ENCODE results near the gene PDYN.
A peak's percentile ranks its signal among the peaks of the same experiment; 100 is the strongest.

Gene PDYN

GRCh38 chr20:1965520-1966351 is 28.1 kb downstream of the PDYN start:
- TF ChIP-seq CTCF (conservative IDR thresholded peaks at IDR 0.05; ENCODE audit: control insufficient read depth, insufficient read depth, low read depth, low read length): peak; percentile 76
- DNase-seq (ENCODE audit: low read depth): peak; percentile 63
- H3K4me3 ChIP-seq (ENCODE audit: control insufficient read depth, low read depth, low read length): peak overlapping the region; percentile 20

GRCh38 chr20:1964659-1965405 is 29.0 kb downstream of the PDYN start:
- DNase-seq (ENCODE audit: low read depth): no peak
- H3K4me3 ChIP-seq (ENCODE audit: control insufficient read depth, low read depth, low read length): peak overlapping the region; percentile 20
- TF ChIP-seq CTCF (conservative IDR thresholded peaks at IDR 0.05; ENCODE audit: control insufficient read depth, insufficient read depth, low read depth, low read length): no peak

- H3K4me3 ChIP-seq (ENCODE audit: control insufficient read depth, low read depth, low read length): no peak overlapping the region
- TF ChIP-seq CTCF (conservative IDR thresholded peaks at IDR 0.05; ENCODE audit: control insufficient read depth, insufficient read depth, low read depth, low read length): no peak
- DNase-seq (ENCODE audit: low read depth): no peak
These were observed 29.8 kb downstream of the PDYN start for GRCh38 chr20:1964061-1964460.

GRCh38 chr20:1961374-1961773 is 32.5 kb downstream of the PDYN start:
- no peak for DNase-seq (ENCODE audit: low read depth)
- H3K4me3 ChIP-seq (ENCODE audit: control insufficient read depth, low read depth, low read length): no peak overlapping the region
- no peak for TF ChIP-seq CTCF (conservative IDR thresholded peaks at IDR 0.05; ENCODE audit: control insufficient read depth, insufficient read depth, low read depth, low read length)

GRCh38 chr20:1959156-1959555 is 34.7 kb downstream of the PDYN start:
- no peak for DNase-seq (ENCODE audit: low read depth)
- TF ChIP-seq CTCF (conservative IDR thresholded peaks at IDR 0.05; ENCODE audit: control insufficient read depth, insufficient read depth, low read depth, low read length): no peak
- H3K4me3 ChIP-seq (ENCODE audit: control insufficient read depth, low read depth, low read length): no peak overlapping the region

- H3K4me3 ChIP-seq (ENCODE audit: control insufficient read depth, low read depth, low read length): no peak overlapping the region
- TF ChIP-seq CTCF (conservative IDR thresholded peaks at IDR 0.05; ENCODE audit: control insufficient read depth, insufficient read depth, low read depth, low read length): no peak
- DNase-seq (ENCODE audit: low read depth): no peak
These were observed 35.4 kb downstream of the PDYN start for GRCh38 chr20:1958426-1958825.
